K562 (cell line): Measurements from ENCODE around the gene SLC16A9. TPM values are rescaled to one million over a fixed set of nuclear protein-coding genes. Genes with fewer than 3 reads are reported as not detected.
A peak's percentile ranks its signal among the peaks of the same experiment; 100 is the strongest.

Experiments
- BACH1 ChIP-seq: fragments of 200-800 bp; sonication (Bioruptor generic); IDR thresholded peaks from 2 replicates; pipeline ENCODE4 v1.6.1; 2016; ENCODE audit warnings: missing genetic modification characterization, missing compliant biosample characterization
- CBFA2T3 ChIP-seq: fragments of 450-650 bp; IDR thresholded peaks from 2 replicates; pipeline ENCODE4 v1.6.1; 2017
- CCNT2 ChIP-seq: IDR thresholded peaks from 2 replicates; pipeline ENCODE4 v1.6.1; 2011; ENCODE audit warnings: borderline replicate concordance, low read depth, mild to moderate bottlenecking, moderate library complexity, mixed read lengths, low read length; ENCODE audit not compliant: insufficient read length; ENCODE audit errors: extremely low read depth
- EZH2 ChIP-seq: IDR thresholded peaks from 2 replicates; pipeline ENCODE4 v1.6.1; 2012; ENCODE audit warnings: low read depth, mild to moderate bottlenecking, inconsistent platforms, low read length, borderline replicate concordance
- FOSL1 ChIP-seq: fragments of 200-800 bp; sonication (Bioruptor generic); conservative IDR thresholded peaks from 2 replicates; pipeline ENCODE4 v1.6.1; 2016; ENCODE audit warnings: missing genetic modification characterization, missing compliant biosample characterization
- GTF2A2 ChIP-seq: IDR thresholded peaks from 2 replicates; pipeline ENCODE4 v1.6.1; 2016; ENCODE audit warnings: mild to moderate bottlenecking, missing genetic modification characterization, missing compliant biosample characterization
- HDAC2 ChIP-seq: fragments of 450-650 bp; IDR thresholded peaks from 2 replicates; pipeline ENCODE4 v1.6.1; 2016; ENCODE audit warnings: mild to moderate bottlenecking
- HMGN3 ChIP-seq: IDR thresholded peaks from 2 replicates; pipeline ENCODE4 v1.6.1; 2011; ENCODE audit warnings: borderline replicate concordance, low read depth, mild to moderate bottlenecking, mixed read lengths, low read length; ENCODE audit not compliant: insufficient read length; ENCODE audit errors: extremely low read depth
- RFX7 ChIP-seq: fragments of 250-450 bp; sonication (Bioruptor Pico); IDR thresholded peaks from 2 replicates; pipeline ENCODE4 v1.5.1; 2021; ENCODE audit warnings: mild to moderate bottlenecking
- SAFB2 ChIP-seq: fragments of 200-400 bp; formaldehyde crosslinking; IDR thresholded peaks from 2 replicates; pipeline ENCODE4 v1.6.1; 2018; ENCODE audit warnings: borderline replicate concordance, low read length, low read depth, moderate library complexity; ENCODE audit not compliant: severe bottlenecking
- SAP30 ChIP-seq: fragments of 200-600 bp; sonication (generic); IDR thresholded peaks from 2 replicates; pipeline ENCODE4 v1.6.1; 2012; ENCODE audit warnings: borderline replicate concordance, low read depth, mild to moderate bottlenecking, moderate library complexity, low read length, control low read depth, inconsistent platforms; ENCODE audit not compliant: insufficient read depth, poor library complexity, severe bottlenecking
- SMARCE1 ChIP-seq: fragments of 450-650 bp; IDR thresholded peaks from 2 replicates; pipeline ENCODE4 v1.7.1; 2016; ENCODE audit warnings: mild to moderate bottlenecking
- SPI1 ChIP-seq: IDR thresholded peaks from 2 replicates; pipeline ENCODE4 v1.6.1; 2011; ENCODE audit warnings: low read depth, low read length, control low read depth, borderline replicate concordance
- SRSF9 ChIP-seq: fragments of 200-400 bp; formaldehyde crosslinking; IDR thresholded peaks from 2 replicates; pipeline ENCODE4 v1.6.1; 2017; ENCODE audit warnings: low read depth, low read length, borderline replicate concordance
- TARDBP ChIP-seq: fragments of 450-650 bp; IDR thresholded peaks from 2 replicates; pipeline ENCODE4 v1.6.1; 2016
- WHSC1 ChIP-seq: IDR thresholded peaks from one replicate; pipeline ENCODE4 v1.6.1; 2012; ENCODE audit warnings: low read length, control low read depth, inconsistent platforms
- ZFP30 ChIP-seq: fragments of 250-450 bp; sonication (Bioruptor Pico); IDR thresholded peaks from 2 replicates; pipeline ENCODE4 v1.8.0; 2022; ENCODE audit warnings: moderate library complexity, mild to moderate bottlenecking, inconsistent platforms, borderline replicate concordance
- ZNF316 ChIP-seq: fragments of 450-650 bp; IDR thresholded peaks from 2 replicates; pipeline ENCODE4 v1.6.1; 2016
- ZNF445 ChIP-seq: fragments of 250-450 bp; sonication (Bioruptor Pico); IDR thresholded peaks from 2 replicates; pipeline ENCODE4 v1.4.0; 2020; ENCODE audit warnings: low read depth, mild to moderate bottlenecking, moderate library complexity
- polyA plus RNA-seq, 8 experiments: library from polyadenylated mRNA; depleted of rRNA in 4 of 8; stranded (reverse) in 5 of 8; unstranded in 3 of 8; fragments of >200 nt; fragmentation: Nextera tagmentation in 2 of 8; fragmentation: Illumina TruSeq in 1 of 8; extraction: Ambion mirVana in 2 of 8; extraction: Trizol in 1 of 8; gene quantifications; 2 replicates each; pipeline versions ENCODE4 v1.2.1 to v1.2.3, GENCODE V29; 2011 to 2014; ENCODE audit warnings: inconsistent platforms in 1 of 8, missing spikeins in 1 of 8
- total RNA-seq, 7 experiments: library from RNA; depleted of rRNA in 6 of 7; stranded (reverse); fragments of >200 nt in 6 of 7; fragmentation: Illumina TruSeq in 2 of 7; extraction: Trizol in 2 of 7; gene quantifications; 2 replicates each; pipeline versions ENCODE4 v1.2.1 to v1.2.3, GENCODE V29; 2011 to 2021; ENCODE audit warnings: low replicate concordance in 1 of 7
- TF ChIP-seq, protein P1 (sequence below): fragments of 450-650 bp; IDR thresholded peaks from 2 replicates; pipeline ENCODE4 v1.6.1; 2014; ENCODE audit warnings: low read depth, mild to moderate bottlenecking, moderate library complexity, borderline replicate concordance
- TF ChIP-seq, protein P2 (sequence below), 2 experiments: fragments of 450-650 bp; IDR thresholded peaks; 2 replicates each; pipeline ENCODE4 v1.6.1; 2016
- TF ChIP-seq, protein P3 (sequence below): fragments of 200-800 bp; sonication (Bioruptor generic); IDR thresholded peaks from 2 replicates; pipeline ENCODE4 v1.6.1; 2017; ENCODE audit warnings: missing genetic modification characterization, missing compliant biosample characterization
- TF ChIP-seq, protein P4 (sequence below): fragments of 450-650 bp; IDR thresholded peaks from 2 replicates; pipeline ENCODE4 v1.6.1; 2016; ENCODE audit warnings: low read depth, mild to moderate bottlenecking, moderate library complexity

The SLC16A9 gene
- total and polyA plus RNA-seq, 9 of the 15 experiments (the other 6 are each of a cell fraction or from before 2014, with no cell fraction given): 0.90 to 6.4 (median 2.1) TPM

DNA sequence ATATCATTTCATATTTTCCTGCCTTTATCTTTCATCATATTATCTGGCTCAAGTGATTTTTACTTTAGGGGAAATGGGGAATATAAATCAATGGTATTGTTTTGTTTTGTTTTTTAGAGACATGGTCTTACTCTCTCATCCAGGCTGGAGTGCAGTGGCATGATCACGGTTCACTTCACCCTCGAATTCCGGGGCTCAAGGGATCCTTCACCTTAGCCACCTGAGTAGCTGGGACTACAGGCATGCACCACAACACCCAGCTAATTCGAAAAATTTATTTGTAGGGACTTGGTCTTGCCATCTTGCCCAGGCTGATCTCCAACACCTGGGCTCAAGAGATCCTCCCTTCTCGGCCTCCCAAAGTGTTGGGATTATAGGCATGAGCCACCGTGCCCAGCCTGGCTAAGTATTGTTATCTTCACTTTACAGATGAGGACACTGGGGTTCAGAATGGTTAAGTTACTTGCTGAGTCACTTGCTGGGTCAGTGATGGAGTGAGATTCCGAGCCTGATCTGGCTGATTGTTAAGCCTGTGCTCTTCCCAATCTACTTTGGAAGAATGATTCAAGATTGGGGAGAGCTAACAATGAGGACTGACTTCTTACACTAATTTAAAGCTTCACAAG lies 3.7 kb upstream of the SLC16A9 start (continued):
- TF ChIP-seq, protein P1, sequence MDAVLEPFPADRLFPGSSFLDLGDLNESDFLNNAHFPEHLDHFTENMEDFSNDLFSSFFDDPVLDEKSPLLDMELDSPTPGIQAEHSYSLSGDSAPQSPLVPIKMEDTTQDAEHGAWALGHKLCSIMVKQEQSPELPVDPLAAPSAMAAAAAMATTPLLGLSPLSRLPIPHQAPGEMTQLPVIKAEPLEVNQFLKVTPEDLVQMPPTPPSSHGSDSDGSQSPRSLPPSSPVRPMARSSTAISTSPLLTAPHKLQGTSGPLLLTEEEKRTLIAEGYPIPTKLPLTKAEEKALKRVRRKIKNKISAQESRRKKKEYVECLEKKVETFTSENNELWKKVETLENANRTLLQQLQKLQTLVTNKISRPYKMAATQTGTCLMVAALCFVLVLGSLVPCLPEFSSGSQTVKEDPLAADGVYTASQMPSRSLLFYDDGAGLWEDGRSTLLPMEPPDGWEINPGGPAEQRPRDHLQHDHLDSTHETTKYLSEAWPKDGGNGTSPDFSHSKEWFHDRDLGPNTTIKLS: no peak
- TF ChIP-seq GTF2A2 (tag) (no peak), ZFP30 (CRISPR knock-in tag) (no peak), SAP30 (no peak), WHSC1 (no peak), CCNT2 (no peak), SRSF9 (no peak), HMGN3 (no peak), ZNF445 (no peak), RFX7 (no peak), BACH1 (tag) (0 out of 2 replicates have a peak, but pooled peaks have one; percentile 25), SPI1 (no peak), SMARCE1 (peak; percentile 90), ZNF316 (peak; percentile 69), HDAC2 (peak; percentile 49; the same call in 1 of the 2 replicates), TARDBP (no peak), FOSL1 (peak; percentile 78), SAFB2 (no peak), EZH2 (no peak), CBFA2T3 (peak; percentile 87)
- TF ChIP-seq, protein P2, sequence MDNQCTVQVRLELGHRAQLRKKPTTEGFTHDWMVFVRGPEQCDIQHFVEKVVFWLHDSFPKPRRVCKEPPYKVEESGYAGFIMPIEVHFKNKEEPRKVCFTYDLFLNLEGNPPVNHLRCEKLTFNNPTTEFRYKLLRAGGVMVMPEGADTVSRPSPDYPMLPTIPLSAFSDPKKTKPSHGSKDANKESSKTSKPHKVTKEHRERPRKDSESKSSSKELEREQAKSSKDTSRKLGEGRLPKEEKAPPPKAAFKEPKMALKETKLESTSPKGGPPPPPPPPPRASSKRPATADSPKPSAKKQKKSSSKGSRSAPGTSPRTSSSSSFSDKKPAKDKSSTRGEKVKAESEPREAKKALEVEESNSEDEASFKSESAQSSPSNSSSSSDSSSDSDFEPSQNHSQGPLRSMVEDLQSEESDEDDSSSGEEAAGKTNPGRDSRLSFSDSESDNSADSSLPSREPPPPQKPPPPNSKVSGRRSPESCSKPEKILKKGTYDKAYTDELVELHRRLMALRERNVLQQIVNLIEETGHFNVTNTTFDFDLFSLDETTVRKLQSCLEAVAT (IDR thresholded peaks at IDR 0.05): no peak
- TF ChIP-seq, protein P3, sequence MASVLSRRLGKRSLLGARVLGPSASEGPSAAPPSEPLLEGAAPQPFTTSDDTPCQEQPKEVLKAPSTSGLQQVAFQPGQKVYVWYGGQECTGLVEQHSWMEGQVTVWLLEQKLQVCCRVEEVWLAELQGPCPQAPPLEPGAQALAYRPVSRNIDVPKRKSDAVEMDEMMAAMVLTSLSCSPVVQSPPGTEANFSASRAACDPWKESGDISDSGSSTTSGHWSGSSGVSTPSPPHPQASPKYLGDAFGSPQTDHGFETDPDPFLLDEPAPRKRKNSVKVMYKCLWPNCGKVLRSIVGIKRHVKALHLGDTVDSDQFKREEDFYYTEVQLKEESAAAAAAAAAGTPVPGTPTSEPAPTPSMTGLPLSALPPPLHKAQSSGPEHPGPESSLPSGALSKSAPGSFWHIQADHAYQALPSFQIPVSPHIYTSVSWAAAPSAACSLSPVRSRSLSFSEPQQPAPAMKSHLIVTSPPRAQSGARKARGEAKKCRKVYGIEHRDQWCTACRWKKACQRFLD: peak; percentile 61; the same call in 1 of the 2 replicates
- TF ChIP-seq, protein P4, sequence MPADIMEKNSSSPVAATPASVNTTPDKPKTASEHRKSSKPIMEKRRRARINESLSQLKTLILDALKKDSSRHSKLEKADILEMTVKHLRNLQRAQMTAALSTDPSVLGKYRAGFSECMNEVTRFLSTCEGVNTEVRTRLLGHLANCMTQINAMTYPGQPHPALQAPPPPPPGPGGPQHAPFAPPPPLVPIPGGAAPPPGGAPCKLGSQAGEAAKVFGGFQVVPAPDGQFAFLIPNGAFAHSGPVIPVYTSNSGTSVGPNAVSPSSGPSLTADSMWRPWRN: no peak
